Measurements from ENCODE around the gene USP6NL. TPM values are rescaled to one million over a fixed set of nuclear protein-coding genes. Genes with fewer than 3 reads are reported as not detected.

The USP6NL gene
- total RNA-seq, 2 experiments from 2014 or later: 0.49 to 1.1 TPM

DNA sequence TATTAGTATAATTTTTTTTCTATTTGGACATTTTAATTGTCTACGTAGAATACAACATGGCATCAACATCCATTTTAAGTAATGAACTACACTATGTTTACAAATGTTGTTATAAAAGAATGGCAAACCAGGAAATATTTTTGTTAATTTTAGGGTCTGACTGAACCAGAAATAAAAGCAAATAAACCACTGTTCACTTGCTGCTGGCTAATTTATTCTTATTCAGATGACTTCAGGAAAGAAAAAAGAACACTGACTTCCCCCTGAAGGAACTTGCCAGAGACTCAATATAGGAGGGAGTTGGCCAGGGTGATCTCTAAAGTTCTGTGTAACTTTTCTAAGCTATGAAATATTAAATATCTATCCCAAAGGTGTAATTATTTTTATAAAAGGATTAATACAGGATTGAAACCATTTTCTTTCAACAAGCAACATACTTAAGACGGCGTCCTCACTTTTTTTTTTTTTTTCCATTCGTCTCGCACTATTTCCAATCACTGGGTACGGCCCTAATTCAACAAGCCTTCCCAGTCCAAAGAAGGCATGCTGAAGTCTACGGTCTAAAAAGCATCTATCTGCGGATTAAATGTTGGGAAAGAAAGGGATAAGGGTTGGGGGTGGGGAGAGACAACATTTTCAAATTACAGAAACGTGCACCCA is 1.2 kb downstream of the USP6NL start:
- peaks cover 55% of the 10 kb centered on the region for H3K27me3 Mint-ChIP-seq
- H3K4me1 Mint-ChIP-seq: peaks cover 38% of the 10 kb centered on the region
- peak overlapping the region; percentile 74 for H3K4me3 Mint-ChIP-seq
- CTCF ChIA-PET: interaction anchor here (1.2 kb wide), 1 partner anchor 23 kb away, joined by 3 read pairs; no protein-coding TSS in a partner anchor
- no peak overlapping the region for H3K27ac Mint-ChIP-seq
- H3K36me3 Mint-ChIP-seq: peaks cover 5% of the 10 kb centered on the region
- DNase-seq (no peak), ATAC-seq (no peak)
- H3K9me3 Mint-ChIP-seq (ENCODE audit: low read depth): no peaks in the 10 kb centered on the region

DNA sequence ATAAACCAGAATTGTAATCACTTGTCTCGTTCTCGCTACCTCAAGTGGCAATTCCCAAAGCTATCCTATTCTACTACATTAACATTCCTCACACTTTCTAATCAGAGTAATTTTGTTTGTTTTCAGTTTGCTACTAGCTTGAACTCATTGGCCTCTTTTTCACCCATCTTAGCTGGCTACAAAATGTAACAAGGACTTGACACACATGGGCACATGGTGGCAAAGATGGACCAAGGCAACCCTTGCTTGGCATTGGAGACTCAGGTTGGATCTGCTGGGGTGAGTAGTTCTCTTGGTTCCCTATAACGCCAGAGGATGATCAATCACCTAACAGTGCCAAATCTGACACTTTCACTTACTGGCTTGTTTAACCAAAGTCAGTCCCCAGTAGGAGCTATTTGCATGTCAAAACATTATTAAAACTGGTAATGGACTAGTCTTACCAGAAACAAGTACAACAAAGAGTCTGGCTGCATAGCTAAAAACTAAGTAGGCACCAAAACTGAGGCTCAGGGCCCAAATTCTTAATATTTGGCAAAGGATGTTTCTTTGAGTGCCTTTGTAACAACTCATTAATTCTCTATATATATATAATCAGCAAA is 1.9 kb downstream of the USP6NL start:
- ATAC-seq (no peak), DNase-seq (no peak)
- H3K9me3 Mint-ChIP-seq (ENCODE audit: low read depth): no peaks in the 10 kb centered on the region
- CTCF ChIA-PET: interaction anchor here (1.2 kb wide), 1 partner anchor 22 kb away, joined by 3 read pairs; no protein-coding TSS in a partner anchor
- H3K4me3 Mint-ChIP-seq: no peak overlapping the region
- peaks cover 40% of the 10 kb centered on the region for H3K4me1 Mint-ChIP-seq
- peaks cover 5% of the 10 kb centered on the region for H3K36me3 Mint-ChIP-seq
- peaks cover 55% of the 10 kb centered on the region for H3K27me3 Mint-ChIP-seq
- H3K27ac Mint-ChIP-seq: no peak overlapping the region

DNA sequence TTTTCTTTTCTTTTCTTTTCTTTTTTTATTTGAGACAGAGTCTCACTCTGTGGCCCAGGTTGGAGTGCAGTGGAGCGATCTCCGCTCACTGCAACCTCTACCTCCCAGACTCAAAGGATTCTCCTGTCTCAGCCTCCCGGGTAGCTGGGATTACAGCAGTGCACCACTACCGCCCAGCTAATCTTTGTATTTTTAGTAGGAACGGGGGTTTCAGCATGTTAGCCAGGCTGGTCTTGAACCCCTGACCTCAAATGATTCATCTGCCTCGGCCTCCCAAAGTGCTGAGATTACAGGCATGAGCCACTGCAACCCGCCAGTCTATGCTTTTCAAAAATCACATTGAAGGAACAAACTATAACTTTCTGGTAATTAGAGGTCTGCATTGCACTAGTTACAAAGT is 2.4 kb downstream of the USP6NL start:
- Mint-ChIP-seq H3K36me3 (peaks cover 5% of the 10 kb centered on the region), H3K4me3 (no peak overlapping the region), H3K9me3 (ENCODE audit: low read depth) (no peaks in the 10 kb centered on the region), H3K27me3 (peaks cover 49% of the 10 kb centered on the region), H3K27ac (no peak overlapping the region), H3K4me1 (peaks cover 37% of the 10 kb centered on the region)
- ATAC-seq: no peak
- DNase-seq: no peak
- CTCF ChIA-PET: interaction anchor here (1.1 to 1.2 kb wide), 2 partner anchors 21 to 94 kb away, joined by 3 read pairs; no protein-coding TSS in a partner anchor

DNA sequence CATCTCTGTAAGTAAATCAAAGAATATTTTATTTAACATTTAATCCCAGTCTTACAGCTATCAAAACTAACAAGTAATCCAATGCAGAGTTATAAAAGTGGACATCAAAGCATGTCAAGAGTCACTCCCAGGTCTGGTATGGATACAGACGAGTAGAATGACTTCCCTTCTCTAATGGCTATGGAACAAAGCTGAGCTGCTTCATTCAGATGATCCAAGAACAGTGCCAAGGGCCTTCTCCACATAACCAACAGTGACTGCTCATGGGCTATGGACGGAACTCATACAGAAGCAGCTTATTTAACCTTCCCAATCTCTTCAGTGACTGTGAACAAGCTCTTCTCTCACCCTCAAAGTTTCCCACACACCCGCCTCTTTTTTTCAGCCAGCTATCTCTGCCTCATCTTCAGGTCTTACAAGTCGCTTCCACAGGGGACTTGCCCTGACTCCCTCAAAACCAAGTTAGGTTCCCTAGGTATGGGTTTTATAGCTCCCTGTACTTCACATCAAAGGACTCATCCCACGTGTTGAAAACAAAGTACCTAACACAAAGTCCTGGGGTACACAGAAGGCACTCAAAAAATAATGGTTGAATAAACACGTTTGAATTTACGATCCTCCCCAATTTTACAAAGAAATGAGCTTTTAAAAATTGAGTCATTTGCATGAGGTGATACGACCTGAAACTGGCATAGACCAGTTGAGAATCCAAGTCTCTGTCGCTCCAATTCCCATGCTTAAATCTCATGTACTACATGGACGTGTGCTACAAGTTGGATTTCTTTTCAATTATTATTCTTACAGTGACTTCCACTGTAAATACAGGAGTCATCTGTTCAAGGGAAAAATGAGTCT is 3.1 kb downstream of the USP6NL start:
- Mint-ChIP-seq H3K4me1 (peaks cover 35% of the 10 kb centered on the region), H3K27ac (no peak overlapping the region), H3K9me3 (ENCODE audit: low read depth) (no peaks in the 10 kb centered on the region), H3K27me3 (peaks cover 45% of the 10 kb centered on the region), H3K36me3 (peaks cover 5% of the 10 kb centered on the region), H3K4me3 (no peak overlapping the region)
- ATAC-seq: no peak
- CTCF ChIA-PET: interaction anchor here (0.9 to 1.8 kb wide), 3 partner anchors 88 to 150 kb away, joined by 3 to 5 read pairs (median 3); no protein-coding TSS in a partner anchor
- DNase-seq: no peak

DNA sequence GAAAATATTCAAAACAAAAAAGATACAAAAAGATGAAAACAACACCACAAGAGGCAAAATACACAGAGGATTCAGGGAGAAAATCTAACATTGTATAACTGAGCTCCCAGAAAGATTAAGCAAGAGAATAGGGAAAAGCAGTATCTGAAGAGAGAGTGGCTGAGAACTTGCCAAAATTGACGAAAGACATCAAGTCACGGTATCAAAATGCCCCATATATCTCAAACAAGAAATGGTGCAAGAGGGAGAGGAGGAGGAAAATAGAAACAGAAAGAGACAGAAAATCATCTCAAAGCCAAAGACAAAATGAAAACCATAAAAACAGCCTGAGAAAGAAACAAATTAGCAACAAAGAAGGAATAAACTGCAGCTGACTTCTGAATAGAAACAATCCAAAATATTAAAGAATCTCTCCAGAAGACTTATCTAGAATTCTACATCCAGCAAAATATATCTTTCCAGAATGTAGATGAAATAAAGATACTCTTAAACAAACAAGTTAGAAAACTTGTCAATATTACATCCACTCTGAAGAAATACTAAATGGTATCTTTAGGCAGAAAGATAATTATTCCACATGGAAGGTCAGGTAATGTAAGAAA is 5.5 kb downstream of the USP6NL start:
- Mint-ChIP-seq H3K36me3 (peaks cover 4% of the 10 kb centered on the region), H3K27me3 (peaks cover 30% of the 10 kb centered on the region), H3K9me3 (ENCODE audit: low read depth) (no peaks in the 10 kb centered on the region), H3K4me1 (peaks cover 32% of the 10 kb centered on the region), H3K27ac (no peak overlapping the region), H3K4me3 (no peak overlapping the region)
- CTCF ChIA-PET: no interaction called here
- ATAC-seq: no peak
- DNase-seq: no peak

DNA sequence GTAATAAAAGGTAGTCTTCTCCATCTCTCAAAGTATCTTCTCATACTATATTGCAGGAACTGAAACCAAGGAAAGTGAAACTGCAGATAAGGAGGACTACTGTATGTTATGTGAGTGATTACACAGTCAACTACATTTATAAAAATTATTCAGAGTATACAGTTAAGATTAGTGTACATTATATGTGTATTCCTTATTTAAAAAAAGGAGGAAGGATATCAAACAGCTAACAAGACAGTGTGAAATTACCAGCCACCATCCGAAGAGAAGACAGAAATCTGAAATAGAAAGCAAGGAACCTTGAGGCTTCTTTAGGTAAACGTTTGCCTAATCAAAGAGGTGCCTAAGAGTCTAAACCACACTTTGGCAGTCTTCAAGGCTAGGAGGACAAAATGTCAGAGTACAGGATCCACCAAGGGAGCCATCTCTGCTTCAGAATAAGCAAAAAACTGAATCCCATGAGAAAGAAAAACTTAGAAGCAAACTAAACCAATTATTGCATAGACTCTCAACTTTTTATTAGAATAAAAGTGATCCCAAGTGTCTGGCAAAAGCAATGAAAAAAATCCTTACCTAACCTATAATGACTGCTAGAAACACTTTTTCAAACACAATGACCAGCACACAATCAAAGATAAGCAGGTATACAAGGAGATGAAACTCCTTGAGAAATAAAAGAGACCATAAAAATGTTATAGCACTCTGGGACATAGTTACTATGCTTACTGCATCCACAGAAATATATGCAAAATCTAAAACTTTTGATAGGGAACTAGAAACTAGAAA is 6.4 kb downstream of the USP6NL start:
- no peak for DNase-seq
- Mint-ChIP-seq H3K9me3 (ENCODE audit: low read depth) (no peaks in the 10 kb centered on the region), H3K27ac (no peak overlapping the region), H3K4me1 (peaks cover 28% of the 10 kb centered on the region), H3K36me3 (peaks cover 4% of the 10 kb centered on the region), H3K4me3 (peak overlapping the region; percentile 28), H3K27me3 (peaks cover 22% of the 10 kb centered on the region)
- ATAC-seq: peak; percentile 60
- CTCF ChIA-PET: no interaction called here

DNA sequence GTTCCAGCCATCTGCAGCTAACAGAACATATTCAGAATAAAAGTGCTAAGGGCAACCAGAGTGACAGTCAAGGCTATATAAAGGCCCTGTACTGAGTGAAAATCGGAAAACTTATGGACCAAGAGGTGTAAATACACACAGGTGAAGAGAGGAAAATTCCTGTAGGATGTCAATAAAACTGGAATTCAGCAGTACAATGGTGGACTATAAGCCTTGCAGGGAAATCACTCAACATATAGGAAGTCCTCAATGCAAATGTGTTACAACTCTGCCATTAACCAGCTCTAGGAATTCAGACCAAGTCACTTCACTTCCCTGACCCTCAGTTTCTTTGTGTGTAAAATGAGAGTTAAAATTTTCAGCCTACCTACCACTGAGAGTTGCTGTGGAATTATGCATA is 7.7 kb downstream of the USP6NL start:
- ATAC-seq: no peak
- Mint-ChIP-seq H3K27ac (no peak overlapping the region), H3K4me3 (no peak overlapping the region), H3K27me3 (peaks cover 12% of the 10 kb centered on the region), H3K4me1 (peaks cover 24% of the 10 kb centered on the region), H3K9me3 (ENCODE audit: low read depth) (no peaks in the 10 kb centered on the region), H3K36me3 (peaks cover 4% of the 10 kb centered on the region)
- no peak for DNase-seq
- CTCF ChIA-PET: no interaction called here

DNA sequence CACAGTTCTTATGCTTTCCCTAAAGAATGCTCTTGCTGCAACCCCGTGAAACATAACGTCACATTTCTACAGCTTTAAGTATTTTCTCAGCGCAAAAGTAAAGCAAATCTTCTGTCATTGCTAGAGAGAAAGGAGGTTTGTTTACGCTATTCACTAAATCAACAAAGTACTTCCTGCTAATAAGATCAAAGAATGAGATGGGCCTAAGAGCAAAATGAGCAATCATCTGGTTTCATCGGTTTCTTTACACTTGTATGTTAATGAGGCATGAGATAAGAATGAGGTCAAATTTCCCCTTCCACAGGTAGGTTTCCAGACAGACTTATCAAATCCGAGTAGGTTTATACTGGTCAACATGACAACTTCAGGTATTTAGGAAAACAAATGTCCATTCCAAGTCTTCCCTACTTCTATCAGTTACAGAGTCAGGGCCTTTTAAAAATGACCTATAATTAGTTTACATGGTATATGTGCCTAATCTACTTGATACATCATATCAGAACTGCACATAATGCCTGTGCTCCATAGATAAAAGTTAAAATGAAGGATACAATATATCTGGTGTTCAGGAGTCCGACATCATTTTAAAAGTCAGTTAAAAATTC is 8.4 kb downstream of the USP6NL start:
- DNase-seq: no peak
- Mint-ChIP-seq H3K9me3 (ENCODE audit: low read depth) (no peaks in the 10 kb centered on the region), H3K4me1 (peaks cover 18% of the 10 kb centered on the region), H3K27ac (no peak overlapping the region), H3K4me3 (no peak overlapping the region), H3K36me3 (peaks cover 4% of the 10 kb centered on the region), H3K27me3 (peaks cover 4% of the 10 kb centered on the region)
- ATAC-seq: no peak
- CTCF ChIA-PET: no interaction called here

DNA sequence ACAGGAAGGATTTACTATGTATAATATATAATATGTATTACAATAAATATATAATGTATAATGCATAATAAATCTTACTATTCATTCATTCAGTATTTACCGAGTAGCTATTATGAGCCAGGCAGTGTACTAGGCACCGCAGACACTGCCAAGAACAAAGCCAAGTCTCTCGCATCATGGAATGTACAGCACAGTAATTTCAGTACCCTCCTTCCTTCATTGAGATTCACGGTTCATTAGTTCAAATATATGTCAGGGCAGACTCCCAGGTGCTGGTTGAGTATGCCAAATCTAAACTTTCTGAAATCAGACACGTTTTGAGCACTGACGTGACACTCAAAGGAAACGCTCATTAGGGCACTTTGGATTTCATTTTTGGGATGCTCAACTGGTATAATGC is 9.1 kb downstream of the USP6NL start:
- H3K36me3 Mint-ChIP-seq: peaks cover 4% of the 10 kb centered on the region
- peaks cover 5% of the 10 kb centered on the region for H3K27me3 Mint-ChIP-seq
- H3K9me3 Mint-ChIP-seq (ENCODE audit: low read depth): no peaks in the 10 kb centered on the region
- H3K4me1 Mint-ChIP-seq: peaks cover 15% of the 10 kb centered on the region
- CTCF ChIA-PET: no interaction called here
- no peak overlapping the region for H3K4me3 Mint-ChIP-seq
- no peak for ATAC-seq
- no peak for DNase-seq
- no peak overlapping the region for H3K27ac Mint-ChIP-seq

DNA sequence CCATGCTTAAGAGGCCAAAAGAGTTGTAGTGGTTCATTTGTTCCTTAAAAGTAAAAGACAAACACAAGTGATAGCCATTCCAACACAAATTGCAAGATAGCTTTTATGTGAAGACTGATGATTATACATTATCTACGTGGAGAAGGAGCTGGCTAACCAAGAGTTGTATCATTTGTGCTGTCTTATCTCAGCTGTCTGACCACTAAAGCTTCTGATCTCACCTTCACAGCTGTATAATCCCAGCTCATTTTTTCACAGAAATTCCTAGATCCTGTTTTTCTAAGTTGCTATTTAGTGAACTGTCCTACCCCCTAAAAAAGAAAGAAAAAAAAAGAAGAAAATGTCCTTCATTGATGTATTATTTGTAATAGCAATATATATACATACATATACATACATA is 9.8 kb downstream of the USP6NL start:
- H3K9me3 Mint-ChIP-seq (ENCODE audit: low read depth): no peaks in the 10 kb centered on the region
- H3K36me3 Mint-ChIP-seq: peaks cover 4% of the 10 kb centered on the region
- no peak for ATAC-seq
- H3K27me3 Mint-ChIP-seq: peaks cover 11% of the 10 kb centered on the region
- H3K4me3 Mint-ChIP-seq: no peak overlapping the region
- H3K4me1 Mint-ChIP-seq: peaks cover 15% of the 10 kb centered on the region
- no peak for DNase-seq
- H3K27ac Mint-ChIP-seq: no peak overlapping the region
- CTCF ChIA-PET: no interaction called here

DNA sequence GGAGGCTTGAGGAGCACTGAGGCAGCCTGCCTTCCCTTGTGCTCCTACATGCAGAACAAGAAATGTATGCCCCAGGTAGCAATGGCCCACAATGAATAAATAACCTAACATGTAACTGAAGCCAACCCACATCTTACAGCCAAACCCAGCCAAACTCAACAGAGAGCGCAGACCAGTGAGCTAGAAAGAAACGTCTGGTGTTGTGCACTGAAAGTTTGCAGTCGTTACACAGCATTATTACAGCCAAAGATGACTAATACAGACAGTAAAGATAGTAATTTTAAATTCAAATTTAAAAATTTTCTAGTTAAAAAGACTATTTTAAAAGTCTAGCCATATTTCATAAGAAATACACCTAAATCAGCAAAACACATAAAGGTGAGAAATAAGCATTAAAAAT is 11.2 kb downstream of the USP6NL start:
- no peak overlapping the region for H3K27ac Mint-ChIP-seq
- CTCF ChIA-PET: no interaction called here
- ATAC-seq (no peak), DNase-seq (no peak)
- no peaks in the 10 kb centered on the region for H3K9me3 Mint-ChIP-seq (ENCODE audit: low read depth)
- peaks cover 10% of the 10 kb centered on the region for H3K4me1 Mint-ChIP-seq
- H3K4me3 Mint-ChIP-seq: no peak overlapping the region
- no peaks in the 10 kb centered on the region for H3K36me3 Mint-ChIP-seq
- H3K27me3 Mint-ChIP-seq: peaks cover 10% of the 10 kb centered on the region

DNA sequence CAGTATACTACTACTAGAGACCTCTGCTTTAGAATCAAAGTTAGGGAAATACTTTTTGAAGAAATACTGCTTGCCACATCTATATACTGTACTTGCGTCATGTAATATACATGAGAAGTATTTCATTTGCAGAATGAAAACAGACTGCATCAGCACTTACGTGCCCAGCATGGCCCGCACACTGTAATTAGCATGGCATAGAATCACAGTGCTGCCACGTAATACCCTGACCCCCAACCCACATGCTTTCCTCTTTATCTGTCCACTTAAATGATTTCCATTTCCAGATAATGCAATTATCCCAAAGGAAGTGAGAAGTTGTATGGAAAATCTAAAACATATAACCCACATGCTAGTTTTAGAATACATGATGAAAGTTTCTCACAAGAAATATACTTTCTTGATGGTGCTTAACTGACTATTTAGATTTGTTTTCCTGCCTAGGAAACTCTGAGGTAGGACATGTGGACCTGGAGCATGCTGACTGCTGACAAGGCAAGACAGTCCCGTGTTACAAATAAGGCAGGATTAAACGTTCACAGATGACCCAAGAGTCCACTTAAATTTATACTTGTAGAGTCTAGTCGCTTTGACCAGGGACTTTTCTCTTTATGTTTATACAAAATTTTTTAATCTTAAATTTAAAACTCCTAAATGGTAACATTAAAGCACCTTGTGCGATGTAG is 12.6 kb downstream of the USP6NL start:
- H3K27ac Mint-ChIP-seq: no peak overlapping the region
- CTCF ChIA-PET: no interaction called here
- peaks cover 10% of the 10 kb centered on the region for H3K27me3 Mint-ChIP-seq
- no peak overlapping the region for H3K4me3 Mint-ChIP-seq
- ATAC-seq: no peak
- peaks cover 6% of the 10 kb centered on the region for H3K4me1 Mint-ChIP-seq
- no peak for DNase-seq
- no peaks in the 10 kb centered on the region for H3K9me3 Mint-ChIP-seq (ENCODE audit: low read depth)
- H3K36me3 Mint-ChIP-seq: no peaks in the 10 kb centered on the region

Data from activated CD8-positive, alpha-beta memory T cell treated with anti-CD3 and anti-CD28 coated beads, Interleukin-2, amount 10 ng/mL, durations not matched to agents 7 days and 5 days (primary cell).